ENCODE measurements around the gene ITPR1.

ITPR1 gene

GRCh38 chr3:4599612-4600011 is 106.5 kb downstream of the ITPR1 start:
- no peak for DNase-seq

GRCh38 chr3:4600493-4600892 is 107.3 kb downstream of the ITPR1 start:
- DNase-seq = no peak

- DNase-seq = no peak
Measured at GRCh38 chr3:4601892-4602291, 108.7 kb downstream of the ITPR1 start.

- DNase-seq = no peak
Measured at GRCh38 chr3:4604693-4605092, 111.5 kb downstream of the ITPR1 start.

GRCh38 chr3:4606911-4607310 is 113.8 kb downstream of the ITPR1 start:
- DNase-seq = no peak

GRCh38 chr3:4613366-4613765 is 120.2 kb downstream of the ITPR1 start:
- DNase-seq = no peak

- no peak for DNase-seq
Measured at GRCh38 chr3:4614070-4614469, 120.9 kb downstream of the ITPR1 start.

- no peak for DNase-seq
Measured at GRCh38 chr3:4614927-4615326, 121.8 kb downstream of the ITPR1 start.

GRCh38 chr3:4615750-4616149 is 122.6 kb downstream of the ITPR1 start:
- DNase-seq = no peak

- no peak for DNase-seq
Measured at GRCh38 chr3:4623421-4623999, 130.4 kb downstream of the ITPR1 start.

- DNase-seq = no peak
Measured at GRCh38 chr3:4627651-4628375, 134.7 kb downstream of the ITPR1 start.

GRCh38 chr3:4629095-4630007 is 136.2 kb downstream of the ITPR1 start:
- no peak for DNase-seq

GRCh38 chr3:4633078-4634004 is 140.2 kb downstream of the ITPR1 start:
- DNase-seq = peak; percentile 53

GRCh38 chr3:4634894-4635293 is 141.7 kb downstream of the ITPR1 start:
- DNase-seq = no peak

GRCh38 chr3:4637265-4637664 is 144.1 kb downstream of the ITPR1 start:
- DNase-seq = no peak

- no peak for DNase-seq
Measured at GRCh38 chr3:4641863-4642563, 148.9 kb downstream of the ITPR1 start.

- no peak for DNase-seq
Measured at GRCh38 chr3:4642611-4643010, 149.5 kb downstream of the ITPR1 start.

GRCh38 chr3:4643904-4644547 is 150.9 kb downstream of the ITPR1 start:
- no peak for DNase-seq

GRCh38 chr3:4644951-4645350 is 151.8 kb downstream of the ITPR1 start:
- DNase-seq = no peak

- DNase-seq = no peak
Measured at GRCh38 chr3:4645468-4645867, 152.3 kb downstream of the ITPR1 start.

- no peak for DNase-seq
Measured at GRCh38 chr3:4647411-4647810, 154.3 kb downstream of the ITPR1 start.

All from CD4-positive, alpha-beta T cell treated with Interleukin-10 for 1 hour (primary cell).